GM21447 (cell line): ENCODE data around the gene KIAA1217.
A peak's percentile ranks its signal among the peaks of the same experiment; 100 is the strongest.

ENCODE experiments used
- ATAC-seq: cut with Tn5 transposase; IDR thresholded peaks from one replicate; pipeline ENCODE4 v1.9.1; 2021; ENCODE audit not compliant: unreplicated experiment

Gene KIAA1217

GRCh38 chr10:24208661-24209431 lies at the start of gene KIAA1217:
Gene KIAA1217, plus strand, starts transcription at chr10:24209138. Its CDS starts 56 bp downstream, at chr10:24209194.
- ATAC-seq, result peak; percentile 28

- ATAC-seq, result no peak
These were observed 46.5 kb upstream of the KIAA1217 start for GRCh38 chr10:24162206-24162985.

GRCh38 chr10:24163485-24163884 lies 45.5 kb upstream of the KIAA1217 start:
- ATAC-seq, result no peak

GRCh38 chr10:24168258-24169170 lies 40.4 kb upstream of the KIAA1217 start:
- ATAC-seq, result no peak

GRCh38 chr10:24170199-24170598 lies 38.7 kb upstream of the KIAA1217 start:
- ATAC-seq, result no peak

- ATAC-seq, result no peak
These were observed 36.0 kb upstream of the KIAA1217 start for GRCh38 chr10:24172909-24173308.

GRCh38 chr10:24174014-24174413 lies 34.9 kb upstream of the KIAA1217 start:
- no peak for ATAC-seq

- ATAC-seq, result no peak
These were observed 32.3 kb upstream of the KIAA1217 start for GRCh38 chr10:24176658-24177057.

GRCh38 chr10:24177636-24178035 lies 31.3 kb upstream of the KIAA1217 start:
- no peak for ATAC-seq

- no peak for ATAC-seq
These were observed 28.0 kb upstream of the KIAA1217 start for GRCh38 chr10:24180891-24181290.

- no peak for ATAC-seq
These were observed 24.5 kb upstream of the KIAA1217 start for GRCh38 chr10:24184455-24184854.

GRCh38 chr10:24193330-24193729 lies 15.6 kb upstream of the KIAA1217 start:
- no peak for ATAC-seq

- ATAC-seq, result no peak
These were observed 11.7 kb upstream of the KIAA1217 start for GRCh38 chr10:24197263-24197662.

GRCh38 chr10:24201503-24202180 lies 7.3 kb upstream of the KIAA1217 start:
- ATAC-seq, result no peak

GRCh38 chr10:24202181-24202570 lies 6.8 kb upstream of the KIAA1217 start:
- ATAC-seq, result no peak

- ATAC-seq, result no peak
These were observed 3.1 kb upstream of the KIAA1217 start for GRCh38 chr10:24205821-24206220.

GRCh38 chr10:24206334-24206733 lies 2.6 kb upstream of the KIAA1217 start:
- no peak for ATAC-seq

- ATAC-seq, result no peak
These were observed 2.0 kb upstream of the KIAA1217 start for GRCh38 chr10:24206926-24207325.

- ATAC-seq, result no peak
These were observed 1.6 kb upstream of the KIAA1217 start for GRCh38 chr10:24207341-24207740.

- no peak for ATAC-seq
These were observed 942 bp upstream of the KIAA1217 start for GRCh38 chr10:24207781-24208611.
